HL-60 (cell line): ENCODE data around the gene IL22RA2.

ENCODE experiments used
- DNase-seq, 2 experiments: peaks; one replicate each; pipeline ENCODE4 v3.0.0-alpha.2; 2010 to 2020; ENCODE audit warnings: low read depth in 1 of 2, low spot score in 1 of 2
- H3K27ac ChIP-seq: fragments of 250-450 bp; sonication (Bioruptor Pico); replicated peaks from 2 replicates; pipeline ENCODE4 v1.5.1; 2020; ENCODE audit warnings: mild to moderate bottlenecking, moderate library complexity
- H3K27me3 ChIP-seq: fragments of 250-450 bp; sonication (Bioruptor Pico); 2 replicates; pipeline ENCODE4 v1.5.1; 2021; ENCODE audit warnings: mild to moderate bottlenecking, moderate library complexity; ENCODE audit not compliant: insufficient read depth, poor library complexity, severe bottlenecking
- H3K4me3 ChIP-seq: replicated peaks from 2 replicates; pipeline ENCODE4 v1.5.1; 2011; ENCODE audit warnings: mild to moderate bottlenecking, control low read depth, low read length; ENCODE audit not compliant: insufficient read depth
- CTCF ChIP-seq: IDR thresholded peaks from one replicate; pipeline ENCODE4 v1.5.1; 2011; ENCODE audit warnings: low read length, control low read depth, inconsistent platforms; ENCODE audit not compliant: insufficient read depth
- GABPA ChIP-seq: IDR thresholded peaks from 2 replicates; pipeline ENCODE4 v1.6.1; 2012; ENCODE audit warnings: low read depth
- POLR2AphosphoS5 ChIP-seq: IDR thresholded peaks from 2 replicates; pipeline ENCODE4 v1.6.1; 2012; ENCODE audit warnings: low read depth
- REST ChIP-seq: IDR thresholded peaks from 2 replicates; pipeline ENCODE4 v1.6.1; 2012; ENCODE audit warnings: low read depth; ENCODE audit not compliant: insufficient replicate concordance
- SPI1 ChIP-seq: IDR thresholded peaks from 2 replicates; pipeline ENCODE4 v1.6.1; 2012; ENCODE audit warnings: low read depth, mild to moderate bottlenecking, borderline replicate concordance

Gene IL22RA2

GRCh38 chr6:137095093-137095492 lies 78.4 kb downstream of the IL22RA2 start:
- no peak for TF ChIP-seq SPI1
- TF ChIP-seq POLR2AphosphoS5, result no peak
- TF ChIP-seq CTCF, result no peak
- no peak for TF ChIP-seq REST
- no peak for TF ChIP-seq GABPA
- DNase-seq, result no peak
- H3K27ac ChIP-seq, result no peak overlapping the region
- no peak overlapping the region for H3K4me3 ChIP-seq
- H3K27me3 ChIP-seq, result no peaks in the 10 kb centered on the region

- TF ChIP-seq SPI1, result no peak
- no peak for TF ChIP-seq GABPA
- peak; percentile 67 for TF ChIP-seq CTCF
- no peaks in the 10 kb centered on the region for H3K27me3 ChIP-seq
- DNase-seq, result peak; percentile 43 to 58
- no peak overlapping the region for H3K4me3 ChIP-seq
- no peak overlapping the region for H3K27ac ChIP-seq
Measured at GRCh38 chr6:137094411-137095008, 78.9 kb downstream of the IL22RA2 start.
